ENCODE results near the gene GCH1. TPM values are rescaled to one million over a fixed set of nuclear protein-coding genes. Genes with fewer than 3 reads are reported as not detected.

Gene GCH1
- total RNA-seq, 2 experiments from 2014 or later: 18.4 to 20.4 TPM

DNA sequence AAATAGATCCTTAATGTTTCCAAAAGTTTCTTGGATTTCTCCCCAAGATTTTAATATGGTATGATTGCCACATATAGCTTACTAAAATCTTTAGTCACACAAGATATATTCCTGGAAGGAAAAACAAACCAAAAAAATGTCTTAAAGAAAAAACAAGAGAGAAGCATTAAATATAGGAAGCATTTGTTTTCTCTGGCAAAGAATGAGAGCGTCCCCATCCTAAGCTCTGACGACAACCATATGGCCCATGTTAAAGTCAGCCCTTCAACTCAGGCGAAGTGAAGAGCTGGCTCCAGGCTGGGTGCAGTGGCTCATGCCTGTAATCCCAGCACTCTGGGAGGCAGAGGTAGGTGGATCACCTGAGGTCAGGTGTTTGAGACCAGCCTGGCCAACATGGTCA is 35.6 kb downstream of the GCH1 start:
- Histone ChIP-seq H3K36me3 (ENCODE audit: insufficient read depth, low read length) (peaks cover 20% of the 10 kb centered on the region), H3K4me3 (ENCODE audit: low read length) (no peak overlapping the region), H3K9me3 (ENCODE audit: control insufficient read depth in 1 of 2, insufficient read depth in 1 of 2, low read length in 2 of 2) (no peaks in the 10 kb centered on the region), H3K27ac (ENCODE audit: low read depth in 1 of 2, low read length in 2 of 2) (no peak overlapping the region), H3K4me1 (ENCODE audit: insufficient read depth, low read length) (peaks cover 9% of the 10 kb centered on the region), H3K27me3 (ENCODE audit: control insufficient read depth in 1 of 2, insufficient read depth in 2 of 2, low read length in 2 of 2) (no peaks in the 10 kb centered on the region)
- DNase-seq (no peak), ATAC-seq (ENCODE audit: poor library complexity) (no peak)
- no peaks in the 10 kb centered on the region for H3K27me3 Mint-ChIP-seq
- TF ChIP-seq, protein P1, sequence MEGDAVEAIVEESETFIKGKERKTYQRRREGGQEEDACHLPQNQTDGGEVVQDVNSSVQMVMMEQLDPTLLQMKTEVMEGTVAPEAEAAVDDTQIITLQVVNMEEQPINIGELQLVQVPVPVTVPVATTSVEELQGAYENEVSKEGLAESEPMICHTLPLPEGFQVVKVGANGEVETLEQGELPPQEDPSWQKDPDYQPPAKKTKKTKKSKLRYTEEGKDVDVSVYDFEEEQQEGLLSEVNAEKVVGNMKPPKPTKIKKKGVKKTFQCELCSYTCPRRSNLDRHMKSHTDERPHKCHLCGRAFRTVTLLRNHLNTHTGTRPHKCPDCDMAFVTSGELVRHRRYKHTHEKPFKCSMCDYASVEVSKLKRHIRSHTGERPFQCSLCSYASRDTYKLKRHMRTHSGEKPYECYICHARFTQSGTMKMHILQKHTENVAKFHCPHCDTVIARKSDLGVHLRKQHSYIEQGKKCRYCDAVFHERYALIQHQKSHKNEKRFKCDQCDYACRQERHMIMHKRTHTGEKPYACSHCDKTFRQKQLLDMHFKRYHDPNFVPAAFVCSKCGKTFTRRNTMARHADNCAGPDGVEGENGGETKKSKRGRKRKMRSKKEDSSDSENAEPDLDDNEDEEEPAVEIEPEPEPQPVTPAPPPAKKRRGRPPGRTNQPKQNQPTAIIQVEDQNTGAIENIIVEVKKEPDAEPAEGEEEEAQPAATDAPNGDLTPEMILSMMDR (IDR thresholded peaks at IDR 0.05): no peak
- H3K27ac Mint-ChIP-seq: no peak overlapping the region
- H3K9me3 Mint-ChIP-seq: no peaks in the 10 kb centered on the region
- peaks cover 29% of the 10 kb centered on the region for H3K4me1 Mint-ChIP-seq (ENCODE audit: low read depth)
- no peak overlapping the region for H3K4me3 Mint-ChIP-seq
- POLR2A ChIA-PET: interaction anchor here (2.8 kb wide), 1 partner anchor 11 kb away, joined by 8 read pairs; no protein-coding TSS in a partner anchor
- CTCF ChIA-PET: interaction anchor here (0.6 kb wide), 1 partner anchor 148 kb away, joined by 3 read pairs; no protein-coding TSS in a partner anchor
- H3K36me3 Mint-ChIP-seq (ENCODE audit: low read depth): peaks cover 22% of the 10 kb centered on the region
- intact Hi-C loops (cut with DNase I, micrococcal nuclease): no loop called here

- ATAC-seq (ENCODE audit: poor library complexity): no peak
- no peak overlapping the region for H3K27ac Mint-ChIP-seq
- peaks cover 29% of the 10 kb centered on the region for H3K4me1 Mint-ChIP-seq (ENCODE audit: low read depth)
- no peak for DNase-seq
- intact Hi-C loops (cut with DNase I, micrococcal nuclease): no loop called here
- ChIA-PET POLR2A (interaction anchor here (2.8 kb wide), 1 partner anchor 11 kb away, joined by 8 read pairs; no protein-coding TSS in a partner anchor), CTCF (interaction anchor here (1.1 kb wide), 1 partner anchor 36 kb away, joined by 3 read pairs; the partner anchor contains the start of gene GCH1)
- H3K27ac ChIP-seq (ENCODE audit: low read depth in 1 of 2, low read length in 2 of 2): no peak overlapping the region
- no peaks in the 10 kb centered on the region for H3K9me3 ChIP-seq (ENCODE audit: control insufficient read depth in 1 of 2, insufficient read depth in 1 of 2, low read length in 2 of 2)
- no peaks in the 10 kb centered on the region for H3K9me3 Mint-ChIP-seq
- peaks cover 25% of the 10 kb centered on the region for H3K36me3 Mint-ChIP-seq (ENCODE audit: low read depth)
- H3K27me3 Mint-ChIP-seq: no peaks in the 10 kb centered on the region
- TF ChIP-seq, protein P1 (IDR thresholded peaks at IDR 0.05): no peak
- peaks cover 20% of the 10 kb centered on the region for H3K36me3 ChIP-seq (ENCODE audit: insufficient read depth, low read length)
- peaks cover 9% of the 10 kb centered on the region for H3K4me1 ChIP-seq (ENCODE audit: insufficient read depth, low read length)
- H3K4me3 ChIP-seq (ENCODE audit: low read length): no peak overlapping the region
- H3K4me3 Mint-ChIP-seq: no peak overlapping the region
- no peaks in the 10 kb centered on the region for H3K27me3 ChIP-seq (ENCODE audit: control insufficient read depth in 1 of 2, insufficient read depth in 2 of 2, low read length in 2 of 2)
These were observed 36.0 kb downstream of the GCH1 start for GRCh38 chr14:54866588-54866987.

DNA sequence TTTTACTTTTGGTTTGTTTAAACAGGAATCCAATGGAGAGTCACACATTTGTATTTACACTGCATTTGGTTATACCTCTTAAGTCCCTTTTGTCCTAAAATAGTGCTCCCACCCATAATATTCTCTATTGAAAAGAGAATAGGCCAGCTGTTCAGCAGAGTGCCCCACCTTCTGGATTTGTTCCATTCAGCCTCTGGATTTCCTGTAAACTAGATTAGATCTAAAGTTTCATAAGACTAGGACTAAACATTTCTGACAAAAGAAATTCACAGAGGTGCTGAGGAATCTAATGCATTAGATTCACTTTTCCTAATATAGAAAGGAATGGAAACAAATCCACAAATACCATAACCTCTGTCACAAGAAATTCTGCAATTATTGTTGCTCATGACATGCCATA is 38.1 kb downstream of the GCH1 start:
- H3K27ac Mint-ChIP-seq: no peak overlapping the region

More for the DNA sequence above, 38.1 kb downstream of the GCH1 start:
- H3K9me3 Mint-ChIP-seq: no peaks in the 10 kb centered on the region
- ATAC-seq (ENCODE audit: poor library complexity): no peak
- H3K27ac ChIP-seq (ENCODE audit: low read depth in 1 of 2, low read length in 2 of 2): no peak overlapping the region
- H3K9me3 ChIP-seq (ENCODE audit: control insufficient read depth in 1 of 2, insufficient read depth in 1 of 2, low read length in 2 of 2): no peaks in the 10 kb centered on the region
- DNase-seq: no peak
- POLR2A ChIA-PET: no interaction called here
- CTCF ChIA-PET: no interaction called here
- H3K36me3 Mint-ChIP-seq (ENCODE audit: low read depth): peaks cover 35% of the 10 kb centered on the region
- peaks cover 18% of the 10 kb centered on the region for H3K4me1 Mint-ChIP-seq (ENCODE audit: low read depth)
- H3K27me3 Mint-ChIP-seq: no peaks in the 10 kb centered on the region
- intact Hi-C loops (cut with DNase I, micrococcal nuclease): no loop called here
- no peaks in the 10 kb centered on the region for H3K27me3 ChIP-seq (ENCODE audit: control insufficient read depth in 1 of 2, insufficient read depth in 2 of 2, low read length in 2 of 2)
- no peaks in the 10 kb centered on the region for H3K4me1 ChIP-seq (ENCODE audit: insufficient read depth, low read length)
- no peak overlapping the region for H3K4me3 Mint-ChIP-seq
- H3K4me3 ChIP-seq (ENCODE audit: low read length): no peak overlapping the region
- TF ChIP-seq, protein P1 (IDR thresholded peaks at IDR 0.05): no peak
- H3K36me3 ChIP-seq (ENCODE audit: insufficient read depth, low read length): peaks cover 24% of the 10 kb centered on the region
